Measurements from ENCODE around the gene KCNC2.

GRCh38 chr12:75183967-75184366 lies 25.7 kb downstream of the KCNC2 start:
- TF ChIP-seq CTCF (IDR thresholded peaks at IDR 0.05; ENCODE audit: low read depth, low read length, poor library complexity, severe bottlenecking) (no peak), EZH2phosphoT487 (IDR thresholded peaks at IDR 0.05; ENCODE audit: borderline replicate concordance, low read length) (no peak)
